ENCODE measurements around the gene RASL10A.

Gene RASL10A

DNA sequence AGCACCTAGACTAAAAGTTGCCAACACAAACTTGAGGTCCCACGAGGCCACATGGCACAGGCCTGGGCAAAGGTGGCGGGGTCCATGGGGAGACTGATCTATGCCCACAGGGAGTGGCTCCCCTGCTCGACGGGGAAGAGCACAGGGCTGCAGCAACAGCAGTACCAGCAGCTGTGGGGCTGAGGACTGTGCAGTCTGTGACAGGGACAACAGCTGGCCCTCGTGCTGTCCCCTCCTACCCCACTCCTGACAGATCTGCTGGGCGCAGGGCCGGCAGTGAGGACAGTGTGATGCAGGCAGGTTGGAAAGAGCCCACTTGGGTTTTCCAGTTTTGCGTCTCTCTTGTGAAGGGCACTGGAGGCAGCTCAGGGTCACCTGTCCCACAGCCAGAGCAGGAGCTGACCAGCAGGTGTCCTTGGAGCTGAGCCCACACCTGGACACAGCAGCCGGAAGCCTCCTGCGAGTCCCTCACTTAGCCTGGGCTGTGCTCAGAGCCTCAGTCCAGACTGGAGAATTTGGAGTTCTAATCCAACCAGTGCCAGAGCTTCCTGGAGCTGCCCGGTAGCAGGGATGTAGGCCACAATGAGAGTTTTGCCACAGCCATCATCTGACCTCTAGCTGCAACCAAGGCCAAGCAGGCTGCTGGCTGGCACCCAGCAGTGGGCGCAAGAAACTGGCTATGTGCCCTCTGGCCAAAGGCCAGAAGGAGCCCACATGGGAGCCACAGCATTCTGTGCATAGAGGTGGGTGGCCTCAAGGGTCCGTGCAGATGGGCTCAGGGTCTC is 12.6 kb downstream of the RASL10A start:
- H3K4me3 Mint-ChIP-seq: no peak overlapping the region
- TF ChIP-seq, protein P1, sequence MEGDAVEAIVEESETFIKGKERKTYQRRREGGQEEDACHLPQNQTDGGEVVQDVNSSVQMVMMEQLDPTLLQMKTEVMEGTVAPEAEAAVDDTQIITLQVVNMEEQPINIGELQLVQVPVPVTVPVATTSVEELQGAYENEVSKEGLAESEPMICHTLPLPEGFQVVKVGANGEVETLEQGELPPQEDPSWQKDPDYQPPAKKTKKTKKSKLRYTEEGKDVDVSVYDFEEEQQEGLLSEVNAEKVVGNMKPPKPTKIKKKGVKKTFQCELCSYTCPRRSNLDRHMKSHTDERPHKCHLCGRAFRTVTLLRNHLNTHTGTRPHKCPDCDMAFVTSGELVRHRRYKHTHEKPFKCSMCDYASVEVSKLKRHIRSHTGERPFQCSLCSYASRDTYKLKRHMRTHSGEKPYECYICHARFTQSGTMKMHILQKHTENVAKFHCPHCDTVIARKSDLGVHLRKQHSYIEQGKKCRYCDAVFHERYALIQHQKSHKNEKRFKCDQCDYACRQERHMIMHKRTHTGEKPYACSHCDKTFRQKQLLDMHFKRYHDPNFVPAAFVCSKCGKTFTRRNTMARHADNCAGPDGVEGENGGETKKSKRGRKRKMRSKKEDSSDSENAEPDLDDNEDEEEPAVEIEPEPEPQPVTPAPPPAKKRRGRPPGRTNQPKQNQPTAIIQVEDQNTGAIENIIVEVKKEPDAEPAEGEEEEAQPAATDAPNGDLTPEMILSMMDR (IDR thresholded peaks at IDR 0.05; ENCODE audit: unreplicated experiment in 3 of 3): no peak
- H3K36me3 Mint-ChIP-seq (ENCODE audit: low read depth): peaks cover 37% of the 10 kb centered on the region
- no peaks in the 10 kb centered on the region for H3K9me3 Mint-ChIP-seq
- no peaks in the 10 kb centered on the region for H3K4me1 Mint-ChIP-seq
- no peak overlapping the region for H3K27ac Mint-ChIP-seq
- peaks cover 3% of the 10 kb centered on the region for H3K27me3 Mint-ChIP-seq (ENCODE audit: low read depth)

DNA sequence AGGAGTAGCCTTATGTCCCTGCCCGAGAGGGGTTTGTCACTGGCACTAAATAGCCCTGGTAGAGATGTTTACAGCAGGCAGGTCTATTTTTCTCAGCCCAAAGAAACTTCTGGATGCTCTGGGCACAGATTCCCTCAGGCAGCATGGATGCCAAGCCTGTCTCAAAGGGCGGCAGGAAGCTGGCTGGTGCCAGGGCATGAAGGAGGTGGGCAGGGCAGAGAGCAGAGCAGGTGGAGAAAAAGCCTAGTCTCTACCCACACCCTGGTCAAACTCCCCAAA is 13.2 kb downstream of the RASL10A start:
- no peaks in the 10 kb centered on the region for H3K4me1 Mint-ChIP-seq
- no peaks in the 10 kb centered on the region for H3K9me3 Mint-ChIP-seq
- H3K27me3 Mint-ChIP-seq (ENCODE audit: low read depth): peaks cover 3% of the 10 kb centered on the region
- TF ChIP-seq, protein P1 (IDR thresholded peaks at IDR 0.05; ENCODE audit: unreplicated experiment in 3 of 3): no peak
- peak overlapping the region in 1 of 3 experiments; percentile 27 for H3K27ac Mint-ChIP-seq
- H3K4me3 Mint-ChIP-seq: no peak overlapping the region
- peaks cover 42% of the 10 kb centered on the region for H3K36me3 Mint-ChIP-seq (ENCODE audit: low read depth)

- no peaks in the 10 kb centered on the region for H3K9me3 Mint-ChIP-seq
- TF ChIP-seq, protein P1 (IDR thresholded peaks at IDR 0.05; ENCODE audit: unreplicated experiment in 3 of 3): no peak
- H3K36me3 Mint-ChIP-seq (ENCODE audit: low read depth): peaks cover 47% of the 10 kb centered on the region
- no peaks in the 10 kb centered on the region for H3K4me1 Mint-ChIP-seq
- peak overlapping the region in 1 of 3 experiments; percentile 27 for H3K27ac Mint-ChIP-seq
- H3K4me3 Mint-ChIP-seq: no peak overlapping the region
- H3K27me3 Mint-ChIP-seq (ENCODE audit: low read depth): peaks cover 3% of the 10 kb centered on the region
Measured at GRCh38 chr22:29301716-29302401, 13.6 kb downstream of the RASL10A start.

DNA sequence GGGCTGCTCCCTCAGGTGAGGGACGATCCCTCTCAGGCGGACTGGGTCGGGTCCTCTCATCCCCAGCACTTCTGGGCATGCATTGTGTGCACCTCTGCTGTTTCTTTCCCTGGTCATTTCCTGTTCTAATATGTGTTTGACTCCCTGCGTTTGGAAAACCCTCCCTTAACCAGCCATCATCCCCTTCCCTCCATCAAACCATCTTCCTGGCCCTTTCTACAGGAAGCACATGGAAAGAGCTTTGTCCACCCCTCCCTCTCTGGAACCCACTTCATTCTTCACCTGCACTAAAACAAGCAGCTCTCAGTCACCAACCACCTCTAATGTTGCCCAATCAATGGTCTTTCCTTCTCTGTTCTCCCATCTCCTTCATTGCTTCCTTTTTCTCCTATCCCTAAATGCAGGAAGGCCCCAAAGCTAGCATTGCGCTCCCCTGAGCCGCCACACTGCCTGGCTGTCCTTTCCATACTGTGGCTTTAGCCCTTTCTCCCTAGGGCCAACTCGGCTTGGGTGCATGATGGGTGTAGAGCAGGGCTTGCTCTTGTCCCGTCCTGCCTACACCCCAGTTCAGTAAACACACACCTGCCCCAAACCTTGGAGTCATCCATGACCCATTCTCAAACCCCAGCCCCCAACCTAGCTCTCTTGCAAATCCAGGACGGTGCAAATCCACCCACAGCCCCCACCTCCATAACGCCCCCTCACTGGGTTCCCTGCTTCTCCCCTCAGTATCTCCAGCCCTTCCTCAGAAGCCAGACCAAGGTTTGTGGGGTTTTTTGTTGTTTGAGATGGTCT is 14.5 kb downstream of the RASL10A start:
- TF ChIP-seq, protein P1 (IDR thresholded peaks at IDR 0.05; ENCODE audit: unreplicated experiment in 3 of 3): no peak

DNA sequence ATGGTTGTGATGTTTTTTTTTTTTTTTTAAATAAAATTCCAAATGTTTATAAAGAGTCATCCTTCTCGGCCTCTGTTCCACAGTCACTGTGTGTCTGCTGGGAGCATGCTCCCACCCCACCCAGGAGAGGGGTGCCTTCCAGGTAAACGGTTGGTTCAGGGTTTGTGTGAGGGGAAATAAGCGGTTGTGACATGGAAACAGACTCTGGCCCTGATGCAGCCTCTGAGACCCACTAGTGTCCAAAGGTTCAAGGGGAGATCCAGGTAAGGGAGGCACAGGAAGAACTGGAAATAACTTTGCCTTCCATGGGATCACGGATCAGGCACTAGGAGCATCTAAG is 15.1 kb downstream of the RASL10A start:
- Mint-ChIP-seq H3K4me3 (no peak overlapping the region), H3K9me3 (no peaks in the 10 kb centered on the region), H3K4me1 (no peaks in the 10 kb centered on the region), H3K27ac (peak overlapping the region in 1 of 3 experiments; percentile 6), H3K36me3 (ENCODE audit: low read depth) (peaks cover 59% of the 10 kb centered on the region), H3K27me3 (ENCODE audit: low read depth) (peaks cover 3% of the 10 kb centered on the region)
- TF ChIP-seq, protein P1 (IDR thresholded peaks at IDR 0.05; ENCODE audit: unreplicated experiment in 3 of 3): no peak

More for the DNA sequence above, 14.5 kb downstream of the RASL10A start:
- Mint-ChIP-seq H3K36me3 (ENCODE audit: low read depth) (peaks cover 53% of the 10 kb centered on the region), H3K4me1 (no peaks in the 10 kb centered on the region), H3K27me3 (ENCODE audit: low read depth) (peaks cover 3% of the 10 kb centered on the region), H3K4me3 (no peak overlapping the region), H3K9me3 (no peaks in the 10 kb centered on the region), H3K27ac (peak overlapping the region in 2 of 3 experiments; percentile 4 to 6)

All from nephron (organoid).